NT2/D1 (cell line): ENCODE results near the gene ARL8B.

Experiments
- DNase-seq: peaks from one replicate; pipeline ENCODE4 v3.0.0-alpha.2; 2011; ENCODE audit warnings: low read depth, low spot score
- H3K27me3 ChIP-seq: 2 replicates; pipeline ENCODE4 v1.6.0; 2011; ENCODE audit warnings: mild to moderate bottlenecking; ENCODE audit not compliant: insufficient read length, insufficient read depth
- H3K36me3 ChIP-seq: 2 replicates; pipeline ENCODE4 v1.6.1; 2011; ENCODE audit warnings: mild to moderate bottlenecking, low read length, mixed read lengths; ENCODE audit not compliant: insufficient read depth, insufficient read length
- H3K4me1 ChIP-seq: 2 replicates; pipeline ENCODE4 v1.5.1; 2011; ENCODE audit not compliant: insufficient read depth, insufficient read length
- H3K4me3 ChIP-seq: 2 replicates; pipeline ENCODE4 v1.5.1; 2011; ENCODE audit warnings: low read depth; ENCODE audit not compliant: insufficient read length
- H3K9ac ChIP-seq: 2 replicates; pipeline ENCODE4 v1.6.0; 2011; ENCODE audit warnings: low read depth; ENCODE audit not compliant: insufficient read length
- H3K9me3 ChIP-seq: 2 replicates; pipeline ENCODE4 v1.5.1; 2011; ENCODE audit warnings: mild to moderate bottlenecking, low read length; ENCODE audit not compliant: insufficient read depth
- SUZ12 ChIP-seq: IDR thresholded peaks from 2 replicates; pipeline ENCODE4 v1.6.1; 2011; ENCODE audit not compliant: insufficient read length, insufficient read depth; ENCODE audit errors: extremely low read depth
- YY1 ChIP-seq: IDR thresholded peaks from 2 replicates; pipeline ENCODE4 v1.6.1; 2011; ENCODE audit not compliant: insufficient read length, insufficient read depth
- ZNF274 ChIP-seq: IDR thresholded peaks from 2 replicates; pipeline ENCODE4 v1.6.1; 2011; ENCODE audit warnings: mild to moderate bottlenecking, low read depth, low read length

The ARL8B gene

DNA sequence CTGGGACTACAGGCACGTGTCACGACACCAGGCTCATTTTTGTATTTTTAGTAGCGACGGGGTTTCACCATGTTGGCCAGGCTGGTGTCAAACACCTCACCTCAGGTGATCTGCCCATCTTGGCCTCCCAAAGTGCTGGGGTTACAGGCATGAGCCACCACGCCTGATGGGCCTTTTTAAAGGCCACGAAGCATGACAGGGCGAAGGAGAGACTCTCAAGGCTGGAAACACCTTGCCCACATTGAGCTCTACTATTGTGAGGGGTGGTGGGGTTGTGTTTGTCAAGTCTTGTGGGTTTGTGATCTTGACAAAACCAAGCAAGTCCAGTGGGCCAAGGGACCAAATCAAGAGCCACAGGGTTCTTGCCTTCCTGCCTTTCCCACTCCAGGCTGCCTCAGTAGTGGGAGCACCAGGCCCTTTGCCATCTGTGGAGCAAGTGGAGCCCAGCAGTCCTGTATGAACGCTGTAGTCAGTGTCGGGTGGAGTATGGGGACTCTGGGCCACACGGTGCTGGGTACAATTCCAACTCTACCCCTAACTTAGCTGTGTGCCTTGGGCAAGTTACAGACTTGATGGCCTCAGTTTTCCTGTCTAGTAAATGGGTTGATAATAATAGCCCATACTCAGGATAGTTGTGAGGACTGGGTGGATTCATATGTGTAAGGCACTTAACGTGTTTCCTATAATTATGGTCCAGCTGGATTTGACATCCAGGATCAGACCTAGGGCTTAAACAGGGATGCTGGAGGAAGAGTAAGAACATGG lies 98.8 kb downstream of the ARL8B start:
- TF ChIP-seq SUZ12 = no peak
- TF ChIP-seq YY1 = no peak
- no peak for TF ChIP-seq ZNF274
- DNase-seq = no peak
- Histone ChIP-seq H3K4me1 (no peaks in the 10 kb centered on the region), H3K27me3 (no peaks in the 10 kb centered on the region), H3K9ac (no peak overlapping the region), H3K4me3 (no peak overlapping the region), H3K36me3 (peaks cover 22% of the 10 kb centered on the region), H3K9me3 (no peaks in the 10 kb centered on the region)

DNA sequence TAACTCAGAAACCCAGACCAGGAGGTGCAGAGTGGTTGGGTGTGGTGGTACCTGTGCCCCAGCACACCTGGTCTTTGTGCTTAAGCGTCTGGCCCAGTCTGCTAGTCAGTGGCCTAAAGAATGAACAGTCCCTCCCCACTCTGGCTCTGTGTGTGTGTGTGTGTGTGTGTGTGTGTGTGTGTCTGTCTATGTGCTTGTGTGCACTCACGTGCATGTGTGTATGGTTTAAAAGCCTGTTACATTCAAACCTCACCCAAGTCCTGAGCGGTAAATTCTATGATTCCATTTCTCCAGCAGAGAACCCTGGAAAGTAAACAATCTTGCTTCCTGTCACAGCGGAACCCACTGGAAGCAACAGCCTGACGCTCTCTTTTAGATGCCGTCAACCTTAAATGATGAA lies 99.6 kb downstream of the ARL8B start:
- no peaks in the 10 kb centered on the region for H3K27me3 ChIP-seq
- no peaks in the 10 kb centered on the region for H3K4me1 ChIP-seq
- H3K4me3 ChIP-seq = no peak overlapping the region
- no peak overlapping the region for H3K9ac ChIP-seq
- no peaks in the 10 kb centered on the region for H3K9me3 ChIP-seq
- no peak for DNase-seq
- H3K36me3 ChIP-seq = peaks cover 14% of the 10 kb centered on the region
- TF ChIP-seq YY1 (no peak), ZNF274 (no peak), SUZ12 (no peak)

DNA sequence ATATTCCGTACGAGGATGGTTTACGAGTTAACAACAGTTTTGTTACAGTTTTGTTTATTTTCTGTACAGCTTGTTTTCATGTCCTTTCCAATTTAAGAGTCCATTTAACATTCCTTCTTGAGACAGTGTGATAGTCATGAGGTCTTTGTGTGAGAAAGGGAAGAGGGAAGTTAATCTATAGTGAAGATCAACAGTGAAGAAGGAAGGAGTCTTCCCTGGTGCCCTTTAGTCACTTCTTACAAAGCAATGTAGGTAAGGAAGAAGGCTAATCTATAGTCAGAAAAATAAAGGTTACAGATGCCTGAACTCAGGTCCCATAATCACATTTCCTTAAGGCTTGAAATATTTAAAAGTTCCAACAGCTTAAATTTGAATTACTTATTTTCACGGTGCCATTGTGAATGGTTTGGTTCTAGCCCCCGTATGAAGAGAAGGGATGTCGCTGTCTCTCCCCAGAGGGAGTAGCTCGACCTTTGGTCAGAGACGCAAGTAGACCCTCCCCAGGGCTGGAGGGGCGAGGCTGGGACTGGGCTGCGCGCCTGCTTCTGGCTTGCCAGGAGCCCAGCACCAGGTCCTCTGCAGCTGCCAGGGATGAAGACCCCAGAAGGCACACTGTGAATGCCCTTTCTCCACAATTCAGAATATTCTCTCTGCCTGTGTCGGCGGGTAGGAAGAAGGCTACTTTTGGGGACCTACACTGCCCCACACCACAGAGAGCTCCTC lies 100.4 kb downstream of the ARL8B start:
- no peak for DNase-seq
- TF ChIP-seq SUZ12 (no peak), ZNF274 (no peak)
- H3K27me3 ChIP-seq = no peaks in the 10 kb centered on the region
- no peaks in the 10 kb centered on the region for H3K4me1 ChIP-seq
- no peak overlapping the region for H3K4me3 ChIP-seq
- H3K9ac ChIP-seq = no peak overlapping the region
- no peaks in the 10 kb centered on the region for H3K9me3 ChIP-seq
- peaks cover 8% of the 10 kb centered on the region for H3K36me3 ChIP-seq

DNA sequence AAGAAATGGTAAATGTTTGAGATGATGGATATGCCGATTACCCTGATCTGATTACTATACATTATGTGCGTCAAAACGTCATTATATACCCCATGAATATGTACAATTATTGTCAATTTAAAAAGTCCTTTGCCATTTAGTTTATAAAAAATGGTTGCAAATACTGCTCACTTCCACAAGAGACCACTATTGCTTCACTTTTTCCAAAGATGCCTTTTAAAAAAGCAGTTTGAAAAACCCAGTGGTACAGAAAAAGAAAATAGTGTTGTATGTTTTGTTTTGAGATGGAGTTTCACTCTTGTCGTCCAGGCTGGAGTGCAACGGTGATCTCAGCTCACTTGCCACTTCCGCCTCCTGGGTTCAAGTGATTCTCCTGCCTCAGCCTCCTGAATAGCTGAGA lies 104.7 kb downstream of the ARL8B start:
- Histone ChIP-seq H3K4me1 (no peaks in the 10 kb centered on the region), H3K9ac (no peak overlapping the region), H3K4me3 (no peak overlapping the region), H3K36me3 (no peaks in the 10 kb centered on the region), H3K9me3 (no peaks in the 10 kb centered on the region), H3K27me3 (no peaks in the 10 kb centered on the region)
- DNase-seq = no peak
- TF ChIP-seq ZNF274 = no peak
- no peak for TF ChIP-seq SUZ12
- TF ChIP-seq YY1 = no peak

DNA sequence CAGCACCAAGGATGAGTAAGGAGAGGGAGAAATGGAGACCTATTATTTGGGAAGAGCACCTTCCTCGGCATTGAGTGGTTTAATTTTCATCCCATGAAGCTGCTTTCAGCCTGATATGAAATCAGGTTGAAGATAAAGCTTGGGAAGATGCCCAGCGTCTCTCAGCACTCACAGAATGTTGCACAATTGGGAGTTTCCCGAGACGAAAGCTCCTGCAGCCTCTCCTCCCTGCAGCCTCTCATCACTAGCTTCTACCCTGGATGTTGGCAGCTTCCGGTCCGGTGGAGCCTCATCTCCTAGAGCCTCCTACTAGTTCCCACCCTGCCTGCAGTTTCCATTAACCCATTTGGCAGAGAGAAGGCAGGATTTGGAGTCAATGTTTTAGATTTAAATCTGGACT lies 105.7 kb downstream of the ARL8B start:
- Histone ChIP-seq H3K36me3 (no peaks in the 10 kb centered on the region), H3K4me1 (no peaks in the 10 kb centered on the region), H3K4me3 (no peak overlapping the region), H3K9me3 (no peaks in the 10 kb centered on the region), H3K9ac (no peak overlapping the region), H3K27me3 (no peaks in the 10 kb centered on the region)
- DNase-seq = no peak
- TF ChIP-seq SUZ12 = no peak
- TF ChIP-seq YY1 = no peak
- TF ChIP-seq ZNF274 = no peak

DNA sequence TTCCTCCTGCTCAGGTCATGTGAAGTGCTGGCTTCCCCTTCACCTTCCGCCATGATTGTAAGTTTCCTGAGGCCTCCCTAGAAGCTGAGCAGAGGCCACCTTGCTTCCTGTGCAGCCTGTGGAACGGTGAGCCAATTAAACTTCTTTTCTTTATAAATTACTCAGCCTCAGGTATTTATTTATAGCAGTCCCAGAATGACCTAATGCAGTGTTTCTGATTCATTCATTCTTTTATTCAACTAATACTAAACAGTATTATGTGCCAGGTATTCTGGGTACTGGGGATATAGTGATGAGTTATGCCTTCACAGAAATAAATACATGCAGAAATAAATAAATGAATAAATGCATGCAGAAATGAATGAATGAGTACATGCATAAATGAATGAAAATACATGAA lies 107.3 kb downstream of the ARL8B start:
- Histone ChIP-seq H3K4me1 (no peaks in the 10 kb centered on the region), H3K9ac (no peak overlapping the region), H3K27me3 (no peaks in the 10 kb centered on the region), H3K36me3 (no peaks in the 10 kb centered on the region), H3K9me3 (no peaks in the 10 kb centered on the region), H3K4me3 (no peak overlapping the region)
- TF ChIP-seq ZNF274 (no peak), YY1 (no peak), SUZ12 (no peak)
- no peak for DNase-seq
